Prostate gland (tissue), 2 donors: ENCODE measurements around the gene IL1RAPL2.

Source experiments
- POLR2A ChIP-seq: fragments of 450-650 bp; IDR thresholded peaks from one replicate; pipeline ENCODE4 v1.6.1; 2016; ENCODE audit warnings: antibody characterized with exemption, mild to moderate bottlenecking
- POLR2AphosphoS5 ChIP-seq: sonication (generic); formaldehyde crosslinking; IDR thresholded peaks from one replicate; pipeline ENCODE4 v1.6.1; 2017; ENCODE audit warnings: antibody characterized with exemption
- TF ChIP-seq, protein P1 (sequence below), 4 experiments: fragments of 200-600 bp in 2 of 4; fragments of 450-650 bp in 2 of 4; sonication (generic) in 2 of 4; IDR thresholded peaks; 1 replicate in 3 of 4; 2 replicates in 1 of 4; pipeline ENCODE4 v1.5.1; 2016 to 2019; ENCODE audit warnings: antibody characterized with exemption in 4 of 4, mild to moderate bottlenecking in 2 of 4, moderate library complexity in 2 of 4

DNA sequence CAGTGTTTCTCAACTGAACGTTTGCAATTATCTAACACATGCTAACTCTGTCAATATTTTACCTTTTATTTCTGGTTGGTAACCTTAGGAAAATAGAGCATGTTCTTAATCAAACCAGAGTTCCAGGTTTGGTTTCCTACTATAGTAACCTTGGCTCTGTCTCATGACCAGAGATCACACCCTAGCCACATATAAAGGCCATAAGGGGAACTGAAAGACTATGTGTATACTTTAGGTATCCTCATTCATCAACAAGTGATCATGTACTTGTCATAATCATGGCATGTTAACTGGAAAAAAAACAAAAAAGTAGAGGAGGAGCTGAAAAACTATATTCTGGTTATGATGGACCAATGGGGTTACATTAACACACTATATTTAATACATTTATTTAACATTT is 352.1 kb downstream of the IL1RAPL2 start:
- TF ChIP-seq, protein P1, sequence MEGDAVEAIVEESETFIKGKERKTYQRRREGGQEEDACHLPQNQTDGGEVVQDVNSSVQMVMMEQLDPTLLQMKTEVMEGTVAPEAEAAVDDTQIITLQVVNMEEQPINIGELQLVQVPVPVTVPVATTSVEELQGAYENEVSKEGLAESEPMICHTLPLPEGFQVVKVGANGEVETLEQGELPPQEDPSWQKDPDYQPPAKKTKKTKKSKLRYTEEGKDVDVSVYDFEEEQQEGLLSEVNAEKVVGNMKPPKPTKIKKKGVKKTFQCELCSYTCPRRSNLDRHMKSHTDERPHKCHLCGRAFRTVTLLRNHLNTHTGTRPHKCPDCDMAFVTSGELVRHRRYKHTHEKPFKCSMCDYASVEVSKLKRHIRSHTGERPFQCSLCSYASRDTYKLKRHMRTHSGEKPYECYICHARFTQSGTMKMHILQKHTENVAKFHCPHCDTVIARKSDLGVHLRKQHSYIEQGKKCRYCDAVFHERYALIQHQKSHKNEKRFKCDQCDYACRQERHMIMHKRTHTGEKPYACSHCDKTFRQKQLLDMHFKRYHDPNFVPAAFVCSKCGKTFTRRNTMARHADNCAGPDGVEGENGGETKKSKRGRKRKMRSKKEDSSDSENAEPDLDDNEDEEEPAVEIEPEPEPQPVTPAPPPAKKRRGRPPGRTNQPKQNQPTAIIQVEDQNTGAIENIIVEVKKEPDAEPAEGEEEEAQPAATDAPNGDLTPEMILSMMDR (IDR thresholded peaks at IDR 0.05), result no peak
- TF ChIP-seq POLR2A, result no peak
- no peak for TF ChIP-seq POLR2AphosphoS5
